Stromal cell of bone marrow (primary cell): ENCODE results near the gene PTPRG.

ENCODE experiments used
- DNase-seq: peaks from one replicate; pipeline ENCODE4 v3.0.0-alpha.2; 2012; ENCODE audit warnings: low read depth

The PTPRG gene

GRCh38 chr3:61929617-61930016 lies 368.2 kb downstream of the PTPRG start:
- DNase-seq: no peak

GRCh38 chr3:61932499-61932898 lies 371.1 kb downstream of the PTPRG start:
- DNase-seq: no peak

GRCh38 chr3:61933798-61934504 lies 372.6 kb downstream of the PTPRG start:
- DNase-seq: no peak

GRCh38 chr3:61934505-61934871 lies 373.1 kb downstream of the PTPRG start:
- DNase-seq: no peak

- no peak for DNase-seq
These were observed 374.4 kb downstream of the PTPRG start for GRCh38 chr3:61935814-61936213.

GRCh38 chr3:61936344-61936937 lies 375.1 kb downstream of the PTPRG start:
- no peak for DNase-seq

GRCh38 chr3:61937477-61937876 lies 376.1 kb downstream of the PTPRG start:
- DNase-seq: no peak

GRCh38 chr3:61938878-61939549 lies 377.6 kb downstream of the PTPRG start:
- DNase-seq: no peak

GRCh38 chr3:61940236-61940635 lies 378.9 kb downstream of the PTPRG start:
- no peak for DNase-seq

GRCh38 chr3:61943975-61944374 lies 382.6 kb downstream of the PTPRG start:
- DNase-seq: no peak

GRCh38 chr3:61944726-61945125 lies 383.4 kb downstream of the PTPRG start:
- no peak for DNase-seq

- no peak for DNase-seq
These were observed 384.3 kb downstream of the PTPRG start for GRCh38 chr3:61945657-61946056.

GRCh38 chr3:61946570-61947324 lies 385.4 kb downstream of the PTPRG start:
- DNase-seq: no peak

GRCh38 chr3:61947456-61947855 lies 386.1 kb downstream of the PTPRG start:
- no peak for DNase-seq

- DNase-seq: no peak
These were observed 387.4 kb downstream of the PTPRG start for GRCh38 chr3:61948699-61949305.

- DNase-seq: peak; percentile 59
These were observed 392.7 kb downstream of the PTPRG start for GRCh38 chr3:61954097-61954540.

GRCh38 chr3:61955483-61955882 lies 394.1 kb downstream of the PTPRG start:
- DNase-seq: no peak

- peak; percentile 82 for DNase-seq
These were observed 394.9 kb downstream of the PTPRG start for GRCh38 chr3:61956236-61956635.

GRCh38 chr3:61957259-61957658 lies 395.9 kb downstream of the PTPRG start:
- no peak for DNase-seq

- no peak for DNase-seq
These were observed 399.6 kb downstream of the PTPRG start for GRCh38 chr3:61960976-61961375.

GRCh38 chr3:61961900-61962299 lies 400.5 kb downstream of the PTPRG start:
- no peak for DNase-seq

- no peak for DNase-seq
These were observed 403.2 kb downstream of the PTPRG start for GRCh38 chr3:61964566-61964965.
